Measurements from ENCODE around the gene TMUB2.

TMUB2 gene

DNA sequence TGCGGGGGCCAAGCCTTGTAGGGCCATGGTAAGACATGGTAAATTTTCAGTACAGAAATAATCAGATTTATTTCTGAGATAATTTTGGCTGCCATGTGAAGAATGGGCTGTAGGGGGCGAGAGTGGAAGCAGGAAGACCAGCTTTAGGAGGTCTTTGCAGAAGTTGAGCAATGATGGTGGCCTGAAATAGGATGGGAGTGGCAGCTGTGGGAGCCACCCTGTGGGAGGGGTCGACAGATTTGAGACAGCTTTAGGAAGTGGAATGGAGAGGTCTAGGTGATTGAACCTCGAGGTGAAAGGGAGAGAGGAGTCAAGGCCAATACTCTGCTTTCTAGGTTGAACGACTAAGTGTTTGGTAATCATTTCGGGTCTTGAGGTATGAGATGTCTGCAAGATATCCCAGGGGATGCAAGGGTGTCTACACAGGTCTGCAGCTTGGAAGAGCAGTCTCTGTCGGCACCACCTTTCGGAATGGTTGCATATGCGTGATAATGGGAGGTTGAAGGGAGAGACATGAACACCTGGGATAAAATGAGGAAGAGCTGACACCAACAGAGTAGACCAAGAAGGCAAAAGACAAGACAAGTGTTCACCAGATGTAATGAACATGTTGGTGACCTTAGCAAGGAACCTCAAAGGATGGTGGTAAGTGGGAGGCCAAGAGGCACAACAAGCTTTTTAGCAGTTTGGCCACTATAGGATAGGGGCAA, 17.1 kb downstream of the TMUB2 start:
- DNase-seq (ENCODE audit: low read depth): peak; percentile 39

DNA sequence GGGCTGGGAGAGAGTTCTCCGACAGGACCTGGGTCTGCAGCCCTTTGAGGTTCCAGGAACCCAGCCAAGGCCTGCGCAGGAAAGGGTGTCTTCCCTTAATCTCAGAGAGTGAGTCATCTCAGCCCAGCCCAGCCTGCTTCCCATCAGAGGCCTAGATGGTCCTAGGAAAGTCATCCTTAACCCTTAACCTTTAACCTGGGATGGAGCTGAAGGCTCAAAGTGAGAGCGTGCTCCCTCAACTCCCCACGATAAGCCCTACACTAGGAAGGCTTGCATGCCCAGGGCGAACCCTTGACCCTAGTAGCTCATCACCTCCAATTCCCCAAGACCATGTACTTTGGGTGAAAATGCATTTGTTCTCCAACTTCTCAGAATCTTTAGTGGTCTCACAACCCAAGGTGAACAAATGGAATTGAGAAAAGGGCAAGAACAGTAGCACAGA, 17.7 kb downstream of the TMUB2 start:
- no peak for DNase-seq (ENCODE audit: low read depth)

DNA sequence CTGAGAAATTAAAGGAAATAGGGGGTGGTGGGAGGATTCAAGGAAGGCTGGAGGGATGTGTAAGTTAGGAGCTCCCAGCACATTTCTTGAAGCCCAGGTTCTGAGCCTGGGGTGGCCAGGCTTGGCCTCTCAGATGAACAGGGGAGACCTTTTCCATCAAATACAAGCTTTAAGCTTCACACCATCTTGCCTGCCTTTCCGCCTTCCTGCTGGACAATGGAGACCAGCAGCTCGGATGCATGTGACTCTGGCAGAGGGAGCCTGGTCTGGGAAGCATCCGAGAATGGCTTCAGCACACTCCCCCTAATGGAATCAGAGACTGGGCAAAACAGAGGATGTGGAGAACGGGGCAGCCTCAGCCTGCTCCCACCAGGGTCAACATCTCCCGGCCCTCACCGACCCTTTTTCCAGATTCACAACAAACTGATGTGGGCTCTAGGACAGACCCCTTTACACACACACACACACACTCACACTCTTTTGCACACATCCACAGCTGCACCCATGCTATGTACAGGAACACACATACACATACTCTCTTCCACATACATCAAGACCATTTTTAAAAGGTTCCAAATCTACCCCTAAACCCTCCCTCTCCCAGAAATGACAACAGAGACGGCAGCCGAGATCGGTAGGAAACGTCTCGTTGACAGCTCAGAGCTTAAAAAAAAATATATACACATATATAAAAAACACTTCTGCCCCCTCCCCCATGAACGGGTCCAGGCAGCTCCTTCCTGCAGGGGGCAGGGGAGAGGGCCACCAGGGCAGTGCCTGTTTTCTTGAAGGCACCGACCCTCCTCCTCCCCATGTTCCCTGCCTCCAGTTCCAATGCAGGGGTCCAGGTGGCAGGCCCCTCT, 19.4 kb downstream of the TMUB2 start:
- no peak for DNase-seq (ENCODE audit: low read depth)

DNA sequence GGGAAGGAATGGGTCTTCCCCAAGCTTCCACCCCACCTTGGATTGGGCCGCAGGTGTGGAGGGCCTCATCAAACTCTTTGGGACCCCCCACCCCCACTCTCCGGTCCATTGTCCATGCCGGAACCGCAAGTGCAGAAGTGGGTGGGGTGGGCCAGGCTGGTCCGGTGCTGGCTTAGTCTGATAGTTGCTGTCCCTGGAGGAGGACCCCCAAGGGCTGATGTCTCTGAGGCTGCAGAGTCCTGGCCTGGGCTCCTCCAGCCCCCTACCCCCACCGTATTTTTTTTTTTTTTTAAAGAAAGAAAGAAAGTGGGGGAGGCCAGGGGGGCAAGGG, 20.0 kb downstream of the TMUB2 start:
- no peak for DNase-seq (ENCODE audit: low read depth)

DNA sequence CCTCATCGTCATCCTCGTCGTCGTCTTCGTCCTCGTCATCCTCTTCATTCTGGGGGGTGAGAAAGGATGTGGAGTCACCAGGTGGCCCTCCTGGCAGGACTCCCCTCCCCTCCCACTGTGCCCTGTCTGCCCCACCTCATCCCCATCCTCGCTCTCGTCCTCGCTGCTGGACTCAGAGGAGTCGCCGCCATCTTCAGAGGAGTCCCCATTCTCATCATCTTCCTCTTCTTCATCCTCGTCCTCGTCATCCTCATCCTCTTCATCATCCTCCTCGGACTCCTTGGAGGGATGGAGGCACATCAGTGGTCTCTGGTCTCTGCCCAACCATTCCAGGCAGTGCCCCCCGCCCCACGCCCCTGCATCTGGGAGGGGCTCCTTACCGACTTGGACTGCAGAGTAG, 20.5 kb downstream of the TMUB2 start:
- no peak for DNase-seq (ENCODE audit: low read depth)

DNA sequence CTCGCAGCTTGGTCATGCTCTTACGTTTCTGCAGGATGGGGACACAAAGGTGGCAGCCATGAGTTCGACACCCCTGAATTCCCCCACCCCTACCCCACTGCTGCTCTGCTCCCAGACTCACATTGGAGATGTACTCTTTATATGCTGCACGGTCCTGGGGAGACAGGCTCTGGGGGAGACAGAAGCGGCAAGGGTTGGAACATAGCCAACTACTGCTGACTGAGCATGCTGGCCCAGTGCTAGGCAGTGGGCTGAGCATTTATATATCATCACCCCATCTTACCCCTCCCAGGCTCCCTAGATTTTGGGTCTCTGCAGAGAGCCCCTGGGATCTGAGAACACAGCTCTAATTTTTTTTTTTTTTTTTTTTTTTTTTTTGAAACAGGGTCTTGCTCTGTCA, 21.0 kb downstream of the TMUB2 start:
- DNase-seq (ENCODE audit: low read depth): no peak

DNA sequence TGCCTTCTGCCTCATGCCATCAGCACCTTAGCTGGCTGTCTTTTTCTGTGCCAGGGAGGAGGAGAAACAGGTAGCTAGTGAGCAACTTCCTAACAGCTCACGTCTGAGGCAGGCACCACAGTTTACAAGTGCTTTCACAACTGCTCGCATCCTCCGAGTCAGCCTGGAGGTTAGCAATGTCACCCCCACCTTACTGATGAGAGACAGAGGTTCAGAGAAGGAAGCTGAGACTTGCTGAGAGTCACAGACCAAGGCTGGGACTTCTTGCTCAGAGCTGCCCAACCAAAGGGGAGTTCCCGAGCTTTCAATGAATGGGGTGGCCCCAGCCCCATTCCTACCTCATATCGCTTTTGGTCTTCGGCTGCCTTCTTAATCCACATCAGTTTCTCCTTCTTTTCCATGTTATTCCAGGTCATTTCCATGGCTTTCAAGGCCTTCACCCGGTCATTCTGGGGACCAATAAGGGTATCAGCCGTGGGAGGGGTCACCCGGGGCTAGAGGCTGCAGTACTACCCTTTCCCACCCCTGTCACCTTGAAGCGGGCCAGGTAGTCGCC, 23.1 kb downstream of the TMUB2 start:
- no peak for DNase-seq (ENCODE audit: low read depth)

DNA sequence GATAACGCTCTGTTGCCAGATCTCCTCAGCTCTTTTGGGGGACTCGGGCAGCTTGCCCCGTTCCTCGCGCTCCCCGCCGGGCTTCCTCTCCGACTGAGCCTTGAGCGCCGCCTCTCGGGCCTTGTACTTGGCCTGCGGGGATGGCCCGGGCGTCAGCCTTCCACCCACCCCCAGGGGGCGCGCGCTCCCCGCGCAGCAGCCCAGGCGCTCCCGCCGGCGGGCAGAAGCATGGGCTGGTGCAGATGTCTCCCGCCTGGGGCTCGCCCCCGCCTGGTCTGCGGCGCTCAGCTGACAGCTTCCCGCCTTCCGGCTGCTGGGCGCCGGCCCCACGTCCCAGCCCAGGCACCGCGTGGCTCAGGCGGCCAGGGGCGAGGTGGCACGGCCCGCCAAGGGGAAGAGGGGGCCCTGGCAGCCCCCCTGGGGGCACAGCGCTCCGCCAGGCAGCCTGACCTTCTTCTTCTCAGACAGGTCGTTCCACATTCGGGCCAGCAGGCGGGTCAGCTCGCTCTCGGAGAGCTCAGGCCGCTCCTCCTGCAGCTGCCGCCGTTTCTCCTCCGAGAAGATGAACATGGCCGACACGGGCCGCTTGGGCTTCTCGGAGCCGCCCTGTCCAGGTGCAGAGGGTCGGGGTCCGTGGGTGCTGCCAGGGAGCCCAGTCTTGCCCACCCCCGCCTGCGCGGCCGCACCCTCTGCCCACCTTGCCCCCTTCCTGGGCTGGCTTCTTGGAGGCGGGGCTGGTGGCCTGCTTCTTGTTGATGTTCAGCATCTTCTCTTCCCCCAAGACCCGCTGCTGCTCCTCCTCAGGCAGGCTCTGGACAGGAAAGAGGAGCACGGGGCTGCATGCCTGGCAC, 23.8 kb downstream of the TMUB2 start:
- DNase-seq (ENCODE audit: low read depth): peak; percentile 84

DNA sequence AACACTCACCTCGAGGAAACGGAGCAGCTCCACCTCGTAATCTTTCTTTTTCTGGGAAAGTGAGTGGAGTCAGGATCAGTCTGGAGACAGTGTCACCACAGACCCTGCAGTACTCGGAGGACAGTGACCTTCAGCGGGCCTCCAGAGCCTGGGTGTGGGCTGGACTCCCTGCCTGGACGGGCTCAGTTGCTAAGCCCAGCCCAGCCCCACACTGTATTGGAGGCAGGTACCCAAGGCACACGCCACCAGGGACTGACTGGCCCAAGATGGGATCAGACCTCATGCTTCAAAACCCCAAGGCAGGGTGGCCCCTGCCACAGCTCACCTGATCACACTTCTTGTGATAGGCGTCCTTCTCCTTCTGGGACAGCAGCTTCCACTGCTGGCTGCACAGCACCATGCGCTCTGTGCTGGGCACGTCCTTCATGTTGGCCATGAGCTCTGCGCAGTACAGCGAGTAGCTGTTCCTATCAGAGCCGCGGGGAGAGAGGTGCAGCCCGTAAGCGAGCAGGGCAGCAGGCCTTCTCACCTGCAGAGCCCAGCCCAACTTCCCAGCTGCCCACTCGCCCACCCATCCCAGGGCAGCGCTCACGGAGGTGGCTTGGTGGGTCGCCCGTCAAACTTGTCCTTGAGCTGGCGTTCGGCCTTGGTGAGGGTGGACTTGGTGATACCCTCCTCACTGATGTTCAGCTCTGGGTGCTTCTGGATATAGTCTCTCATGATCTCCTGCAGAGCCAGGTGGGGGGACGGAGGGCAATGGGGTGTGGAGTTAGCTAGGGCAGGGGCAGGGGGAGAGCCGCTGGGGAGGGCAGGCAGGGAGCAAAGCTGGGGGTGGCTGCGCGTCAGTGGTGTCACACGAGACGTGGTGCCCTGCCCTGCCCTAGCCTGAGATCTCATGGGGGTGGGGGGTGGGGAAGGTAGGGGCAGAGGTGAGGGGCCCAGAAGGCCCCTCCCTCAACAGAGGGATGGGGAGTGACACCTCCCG, 24.8 kb downstream of the TMUB2 start:
- no peak for DNase-seq (ENCODE audit: low read depth)

DNA sequence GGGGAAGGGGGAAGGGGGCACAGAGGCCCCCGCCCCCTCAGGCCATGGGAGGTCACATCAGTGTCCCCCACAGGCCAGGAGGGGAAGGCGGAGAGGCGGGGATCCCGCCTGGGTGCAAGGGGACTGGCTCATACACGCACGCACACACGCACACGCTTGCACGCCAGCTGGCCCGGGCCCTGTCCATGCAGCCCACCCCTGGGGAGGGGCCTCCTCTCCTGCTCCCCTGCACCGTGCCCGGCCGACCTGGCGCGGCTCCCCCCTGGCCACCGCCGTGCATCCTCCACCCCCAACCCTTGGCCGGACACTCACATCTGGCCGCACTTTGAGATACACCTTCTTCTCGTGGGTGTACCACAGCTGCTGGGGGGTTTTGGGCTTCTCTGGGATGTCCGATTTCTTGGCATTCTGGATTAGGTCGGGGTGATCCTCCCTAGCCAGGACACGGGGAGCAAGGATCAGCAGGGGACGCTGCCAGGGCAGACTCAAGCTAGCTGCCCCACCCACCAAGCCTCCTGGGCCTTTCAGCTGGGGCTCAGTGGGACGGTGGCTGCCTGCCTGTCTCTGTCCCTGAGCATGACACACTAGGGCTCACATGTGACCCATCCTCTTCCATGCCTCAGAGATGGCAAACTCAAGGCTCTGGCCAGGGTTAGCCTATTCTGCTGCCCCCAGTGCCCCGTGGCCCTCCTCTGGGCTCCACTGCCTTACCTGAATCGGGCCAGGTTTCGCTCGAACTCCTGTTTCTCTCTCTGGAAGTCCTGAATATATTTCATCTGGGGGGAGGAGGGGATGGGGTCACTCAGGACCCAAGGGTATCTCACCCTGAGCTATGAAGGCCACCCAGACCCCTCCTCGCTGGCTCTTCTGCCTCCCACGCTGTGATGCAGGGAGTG, 26.0 kb downstream of the TMUB2 start:
- DNase-seq (ENCODE audit: low read depth): no peak

DNA sequence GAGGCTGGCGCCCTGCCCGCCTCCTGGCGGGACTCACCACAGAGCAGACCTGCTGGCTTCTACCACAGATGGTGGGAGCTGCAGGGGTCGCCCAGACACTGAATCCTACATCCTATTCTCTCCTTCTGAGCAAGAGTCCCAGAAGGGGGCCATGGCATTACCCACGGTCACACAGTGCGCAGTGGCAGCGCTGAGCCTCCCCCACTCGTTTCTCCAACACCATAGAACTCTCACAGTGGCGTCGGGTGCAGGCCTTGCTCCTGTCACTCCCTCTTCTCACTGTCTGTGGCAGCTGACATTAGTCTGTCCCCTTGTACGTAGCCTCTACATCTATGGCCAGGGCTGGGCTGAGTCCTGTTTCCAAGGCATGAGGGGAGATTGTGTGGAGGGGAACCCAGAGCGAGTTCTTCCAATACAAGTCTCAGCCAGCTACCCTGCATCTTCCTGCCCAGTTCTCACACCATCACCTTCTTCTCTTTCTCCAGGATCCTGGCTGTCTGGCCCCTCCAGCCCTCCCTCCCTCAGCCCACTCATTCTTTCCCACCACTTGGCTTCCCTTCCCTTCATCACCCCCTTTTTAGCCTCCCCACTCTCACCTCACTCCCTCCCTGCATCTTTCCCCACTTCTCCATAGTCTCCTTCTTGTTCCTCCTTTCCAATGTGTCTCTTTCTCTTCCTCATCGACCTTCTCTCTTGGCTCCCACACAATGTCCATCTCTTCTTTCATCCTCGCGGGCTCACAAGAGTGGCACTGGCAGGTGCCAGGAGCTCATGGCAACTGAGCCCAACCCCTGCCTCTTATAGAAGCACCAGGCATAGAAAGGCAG, 26.8 kb downstream of the TMUB2 start:
- no peak for DNase-seq (ENCODE audit: low read depth)

DNA sequence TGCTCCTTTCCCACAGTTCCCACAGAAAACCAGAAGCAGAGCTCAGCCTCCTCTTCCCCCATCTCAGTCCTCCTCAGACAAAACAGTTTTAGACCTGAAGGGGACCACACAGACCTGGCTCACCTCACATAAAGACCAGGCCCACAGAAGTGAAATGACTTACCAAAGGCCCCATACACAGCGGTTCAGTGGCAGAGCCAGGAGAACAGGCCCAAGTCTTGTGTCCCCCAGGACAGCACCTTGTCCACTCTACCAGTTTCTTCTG, 27.4 kb downstream of the TMUB2 start:
- no peak for DNase-seq (ENCODE audit: low read depth)

DNA sequence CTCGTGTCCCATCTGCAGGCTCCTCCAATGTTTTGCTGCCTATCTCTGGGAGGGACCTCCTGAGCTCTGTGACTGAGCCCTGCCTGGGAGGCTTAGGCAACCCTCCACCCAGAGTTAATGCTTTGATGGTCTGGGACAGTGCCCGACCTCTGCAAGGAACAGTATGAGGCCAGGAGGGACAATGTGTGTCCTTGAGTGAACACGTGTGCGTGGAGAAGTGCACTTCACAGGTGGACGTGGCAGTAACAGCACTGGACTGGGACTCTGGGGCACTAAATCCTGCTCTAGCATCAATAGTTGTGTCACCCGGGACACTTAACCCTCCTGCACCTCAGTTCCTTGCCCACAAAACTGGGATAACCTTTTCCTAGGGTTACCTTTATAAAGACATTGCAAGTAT, 28.1 kb downstream of the TMUB2 start:
- DNase-seq (ENCODE audit: low read depth): no peak

DNA sequence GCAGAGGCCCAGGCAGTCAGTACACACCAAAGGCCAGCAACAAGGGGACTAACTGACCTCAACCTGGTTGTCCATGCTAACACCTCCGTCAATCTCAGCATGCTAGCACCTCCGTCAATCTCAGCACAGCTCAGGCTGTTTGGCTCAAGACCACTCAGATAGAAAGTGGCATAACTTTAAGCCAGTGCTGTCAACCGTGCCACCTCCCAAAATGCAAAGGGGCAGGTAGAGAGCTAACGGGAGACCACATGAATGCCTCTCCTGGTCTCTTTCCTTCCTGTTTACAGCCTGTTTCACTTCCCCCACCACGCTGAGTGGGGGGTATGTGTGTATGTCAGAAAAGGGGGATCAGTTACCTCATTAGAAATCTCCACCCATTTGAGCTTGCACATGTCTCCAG, 29.4 kb downstream of the TMUB2 start:
- DNase-seq (ENCODE audit: low read depth): no peak

DNA sequence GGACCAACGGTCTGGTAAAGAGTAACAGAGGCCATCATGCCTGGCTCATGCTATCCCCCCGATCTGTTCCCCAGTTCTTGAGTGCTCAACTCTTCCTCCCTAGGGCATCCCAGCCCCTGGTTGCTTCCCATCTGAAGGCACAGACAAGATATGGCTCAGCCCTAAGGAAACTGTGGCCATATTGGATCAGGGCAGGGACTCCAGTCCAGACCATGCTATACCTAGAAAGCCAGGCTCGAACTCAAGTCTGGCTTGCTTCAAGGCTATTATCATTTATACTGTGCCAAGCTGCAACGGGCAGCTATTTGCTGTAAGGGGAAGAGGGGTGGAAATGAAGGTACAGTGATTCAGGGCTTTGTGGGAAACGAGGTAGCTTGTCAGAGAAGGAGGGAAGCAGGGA, 29.9 kb downstream of the TMUB2 start:
- DNase-seq (ENCODE audit: low read depth): no peak

DNA sequence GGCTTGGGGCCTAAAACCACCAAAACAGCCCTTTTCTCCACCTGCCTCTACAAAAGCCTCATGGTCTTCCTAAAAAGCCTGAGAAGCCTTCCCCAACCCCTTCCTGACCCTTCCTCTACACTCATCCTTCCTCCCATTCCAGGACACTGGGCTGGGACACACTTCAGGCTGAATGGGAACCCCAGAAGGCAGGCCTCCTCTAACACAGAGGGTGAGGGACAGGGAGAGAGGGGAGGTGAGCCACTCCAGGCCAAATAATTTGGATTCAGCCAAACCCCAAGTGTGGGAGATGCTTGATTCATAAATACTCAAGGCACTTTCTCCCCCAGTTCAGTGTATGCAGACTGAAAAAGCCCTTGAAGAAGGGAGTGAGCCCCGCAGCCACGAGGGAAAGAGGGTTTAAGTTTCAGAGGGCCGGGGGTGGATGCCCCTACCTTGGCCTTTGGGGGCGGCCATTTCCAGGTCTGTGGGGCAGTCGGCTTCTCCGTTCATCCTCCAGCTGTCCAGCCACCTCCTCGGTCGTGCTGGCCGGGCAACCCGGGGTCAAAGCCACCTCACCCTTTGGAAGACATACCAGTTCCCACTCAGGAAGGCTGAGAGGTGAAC, 31.1 kb downstream of the TMUB2 start:
- no peak for DNase-seq (ENCODE audit: low read depth)

DNA sequence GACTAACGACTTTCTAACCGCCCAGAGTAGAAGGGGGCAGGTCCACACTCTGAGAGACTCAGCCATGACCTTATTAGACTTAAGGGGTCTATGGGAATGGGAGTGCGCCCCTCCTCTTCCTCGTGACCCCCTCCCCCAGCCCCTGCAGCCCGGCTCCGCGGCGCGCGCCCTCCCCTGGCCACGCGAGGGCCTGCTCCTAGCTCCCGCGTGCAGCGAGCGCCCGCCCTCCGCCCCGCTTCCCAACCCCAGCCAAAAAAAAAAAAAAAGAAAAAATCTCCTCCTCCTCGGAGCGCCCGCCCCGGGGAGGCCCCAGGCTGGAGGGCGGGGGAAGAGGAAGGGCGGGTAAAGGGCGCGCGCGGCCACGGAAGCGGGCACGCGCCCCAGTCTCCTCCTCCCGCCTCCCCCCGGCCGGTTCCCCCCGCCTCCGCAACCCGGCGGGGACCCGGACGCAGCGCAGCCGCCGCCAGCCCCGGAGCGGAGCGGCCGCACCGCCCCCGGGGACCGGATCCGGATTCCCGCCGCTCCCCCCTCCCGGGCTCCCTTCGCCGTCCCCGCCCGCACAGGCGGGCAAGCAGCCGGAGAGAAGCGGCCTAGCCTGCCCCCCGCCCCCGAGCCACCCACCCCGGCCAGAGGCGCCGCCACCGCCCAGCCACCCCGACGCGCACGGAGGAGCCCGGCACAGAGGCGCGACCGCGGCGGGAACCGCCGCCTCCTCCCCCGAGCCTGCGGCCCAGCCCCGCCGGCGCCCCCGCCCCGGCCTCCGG, 31.8 kb downstream of the TMUB2 start:
- DNase-seq (ENCODE audit: low read depth): peak; percentile 78

DNA sequence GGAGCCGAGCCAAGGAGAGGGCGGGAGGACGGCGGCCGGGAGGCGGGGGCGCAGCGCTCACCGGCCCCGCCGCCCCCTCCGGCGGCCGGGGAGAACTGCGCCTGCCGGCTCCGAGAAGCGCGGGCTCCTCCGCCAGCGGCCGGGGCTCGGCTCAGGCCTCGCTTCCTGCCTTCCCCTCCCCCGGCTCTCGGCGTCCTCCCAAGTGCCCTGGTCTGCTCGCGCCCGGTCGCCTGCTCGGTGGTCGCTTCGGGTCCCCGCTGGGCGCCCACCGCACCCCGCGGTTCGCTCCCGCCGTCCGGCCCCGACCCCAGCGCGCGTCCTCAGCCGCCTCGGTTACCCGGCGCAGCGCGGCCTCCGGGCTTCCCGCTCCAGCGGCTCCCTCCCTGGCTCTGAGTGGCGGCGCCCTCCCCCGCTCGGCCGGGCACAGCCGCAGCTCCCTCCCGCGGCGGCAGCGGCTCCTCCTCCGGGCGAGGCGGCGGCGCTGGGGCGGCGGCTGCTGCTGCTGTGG, 32.4 kb downstream of the TMUB2 start:
- peak; percentile 50 for DNase-seq (ENCODE audit: low read depth)

Data from stimulated activated CD8-positive, alpha-beta memory T cell treated with anti-CD3 and anti-CD28 coated beads, Interleukin-4, amount 100 ng/mL, for 24 hours (primary cell).